HEK293T (cell line): ENCODE measurements around the gene SERPINE2.

Experiments used
- CTCF ChIA-PET: fragments of 350-600 bp; formaldehyde crosslinking; extraction: SDS; loops from one replicate; lab custom pipeline; 2021; ENCODE audit warnings: antibody characterized with exemption, inconsistent platforms; lab: Yijun Ruan, JAX
- POLR2A ChIA-PET: fragments of 350-600 bp; formaldehyde crosslinking; extraction: SDS; loops from one replicate; lab custom pipeline; 2020; ENCODE audit warnings: antibody characterized with exemption, inconsistent platforms; lab: Yijun Ruan, JAX
- DNase-seq: peaks from one replicate; pipeline ENCODE4 v3.0.0; 2012; ENCODE audit warnings: mixed read lengths; ENCODE audit errors: extremely low spot score
- ARNT ChIP-seq: fragments of 450-650 bp; IDR thresholded peaks from 2 replicates; pipeline ENCODE4 v1.6.1; 2017; ENCODE audit warnings: mild to moderate bottlenecking
- BHLHE40 ChIP-seq: fragments of 450-650 bp; IDR thresholded peaks from 2 replicates; pipeline ENCODE4 v1.6.1; 2016; ENCODE audit warnings: mild to moderate bottlenecking, moderate library complexity, borderline replicate concordance
- CTBP1 ChIP-seq: fragments of 450-650 bp; IDR thresholded peaks from 2 replicates; pipeline ENCODE4 v1.6.1; 2016; ENCODE audit warnings: borderline replicate concordance
- ELF4 ChIP-seq: fragments of 450-650 bp; IDR thresholded peaks from 2 replicates; pipeline ENCODE4 v1.6.1; 2017; ENCODE audit warnings: antibody characterized with exemption
- FOXA1 ChIP-seq: fragments of 450-650 bp; IDR thresholded peaks from 2 replicates; pipeline ENCODE4 v1.6.1; 2016; ENCODE audit warnings: mild to moderate bottlenecking
- FOXK2 ChIP-seq: fragments of 450-650 bp; IDR thresholded peaks from 2 replicates; pipeline ENCODE4 v1.6.1; 2016; ENCODE audit warnings: mild to moderate bottlenecking
- FOXM1 ChIP-seq: fragments of 450-650 bp; IDR thresholded peaks from 2 replicates; pipeline ENCODE4 v1.6.1; 2017; ENCODE audit warnings: mild to moderate bottlenecking, borderline replicate concordance
- HDGF ChIP-seq: fragments of 450-650 bp; IDR thresholded peaks from 2 replicates; pipeline ENCODE4 v1.6.1; 2017; ENCODE audit warnings: antibody characterized with exemption, borderline replicate concordance
- L3MBTL2 ChIP-seq: fragments of 450-650 bp; conservative IDR thresholded peaks from 2 replicates; pipeline ENCODE4 v1.6.1; 2016; ENCODE audit warnings: mild to moderate bottlenecking
- LEF1 ChIP-seq: fragments of 450-650 bp; IDR thresholded peaks from 2 replicates; pipeline ENCODE4 v1.6.1; 2017; ENCODE audit warnings: mild to moderate bottlenecking, borderline replicate concordance
- NFRKB ChIP-seq: fragments of 450-650 bp; IDR thresholded peaks from 2 replicates; pipeline ENCODE4 v1.6.1; 2016; ENCODE audit warnings: mild to moderate bottlenecking, moderate library complexity
- PKNOX1 ChIP-seq: fragments of 450-650 bp; IDR thresholded peaks from 2 replicates; pipeline ENCODE4 v1.6.1; 2016
- SP1 ChIP-seq: fragments of 450-650 bp; IDR thresholded peaks from 2 replicates; pipeline ENCODE4 v1.6.1; 2017
- SUZ12 ChIP-seq: fragments of 450-650 bp; IDR thresholded peaks from 2 replicates; pipeline ENCODE4 v1.6.1; 2016; ENCODE audit warnings: mild to moderate bottlenecking
- TARDBP ChIP-seq: fragments of 450-650 bp; IDR thresholded peaks from 2 replicates; pipeline ENCODE4 v1.6.1; 2016
- ZNF384 ChIP-seq: fragments of 450-650 bp; IDR thresholded peaks from 2 replicates; pipeline ENCODE4 v1.6.1; 2016

SERPINE2 gene

DNA sequence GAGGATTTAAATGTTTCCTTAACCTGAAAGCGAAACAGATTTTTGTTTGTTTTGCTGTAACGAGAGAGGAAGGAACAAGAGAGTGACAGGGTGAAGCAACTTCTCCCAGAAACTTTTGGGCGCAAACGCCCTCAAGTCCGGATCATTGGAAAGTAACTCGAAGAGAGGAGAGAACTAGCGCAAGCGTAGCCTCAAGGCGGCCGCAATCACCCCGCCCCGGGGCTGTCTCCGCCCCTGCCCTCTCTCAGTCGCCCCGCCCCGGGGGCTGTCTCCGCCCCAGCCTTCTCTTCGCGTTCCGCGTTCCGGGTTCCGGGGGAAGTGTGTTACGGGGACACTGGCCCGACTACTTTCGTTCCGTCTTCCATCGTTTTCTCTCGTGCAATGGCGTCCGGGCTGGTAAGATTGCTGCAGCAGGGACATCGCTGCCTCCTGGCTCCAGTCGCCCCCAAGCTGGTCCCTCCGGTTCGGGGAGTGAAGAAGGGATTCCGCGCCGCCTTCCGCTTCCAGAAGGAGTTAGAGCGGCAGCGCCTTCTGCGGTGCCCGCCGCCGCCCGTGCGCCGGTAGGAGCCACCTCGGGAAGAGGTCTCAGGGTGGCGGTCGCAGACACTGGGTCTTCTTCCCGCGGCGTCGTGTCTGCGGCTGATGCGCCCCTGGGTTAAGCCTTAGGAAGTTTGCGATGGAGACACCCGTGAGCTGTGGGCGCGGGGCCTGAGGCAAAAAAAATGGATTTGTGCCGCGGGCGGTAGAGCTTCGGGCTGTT, 81.8 kb downstream of the SERPINE2 start, which contains the start of gene MRPL44:
TSS of gene MRPL44 (plus strand) at position 372 of the 760 bp plus-strand sequence. CDS start at position 382, 10 bp downstream.
- ChIA-PET POLR2A (interaction anchor here (0.5 to 0.9 kb wide), 2 partner anchors 14 to 62 kb away, joined by 3 read pairs; no protein-coding TSS in a partner anchor), CTCF (no interaction called here)
- TF ChIP-seq FOXK2 (no peak), L3MBTL2 (0 out of 2 replicates have a peak, but pooled peaks have one; percentile 39), ELF4 (peak; percentile 93), FOXA1 (no peak), PKNOX1 (peak; percentile 3; the same call in 1 of the 2 replicates), NFRKB (peak; percentile 98), SP1 (no peak), LEF1 (no peak; the same call in 1 of the 2 replicates), FOXM1 (peak; percentile 63; the same call in 1 of the 2 replicates), TARDBP (no peak), BHLHE40 (no peak), ARNT (peak; percentile 52; the same call in 1 of the 2 replicates), SUZ12 (no peak), HDGF (no peak), CTBP1 (peak; percentile 97), ZNF384 (no peak)
- DNase-seq, result peak; percentile 92

DNA sequence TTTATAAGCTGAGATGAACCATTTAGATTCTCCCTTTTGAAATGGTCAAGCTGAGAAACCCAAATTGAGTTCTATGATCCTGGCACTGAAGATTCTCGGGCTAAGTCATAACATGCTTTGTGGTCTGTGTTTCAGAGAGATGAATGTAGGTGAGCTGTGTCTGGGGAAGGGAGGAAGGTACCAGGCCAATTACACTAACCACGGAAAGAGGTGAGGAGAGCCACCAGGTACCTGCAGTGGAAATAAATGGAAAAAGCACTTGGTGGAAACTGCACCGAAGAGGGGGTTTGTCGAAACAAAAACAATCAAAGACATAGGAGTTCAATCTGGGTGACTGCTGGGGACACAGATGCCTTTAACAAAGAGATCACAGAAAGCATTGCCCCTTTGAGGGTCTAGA, 82.8 kb downstream of the SERPINE2 start:
- no peak for DNase-seq
- CTCF ChIA-PET, result no interaction called here
- no peak for TF ChIP-seq ZNF384
- TF ChIP-seq PKNOX1, result no peak
- no peak for TF ChIP-seq NFRKB
- no peak for TF ChIP-seq LEF1
- no peak for TF ChIP-seq BHLHE40
- TF ChIP-seq TARDBP, result no peak
- TF ChIP-seq SUZ12, result no peak
- no peak for TF ChIP-seq FOXM1
- TF ChIP-seq FOXA1, result no peak
- TF ChIP-seq L3MBTL2, result no peak
- TF ChIP-seq ARNT, result no peak
- TF ChIP-seq HDGF, result no peak
- TF ChIP-seq CTBP1, result no peak
- TF ChIP-seq FOXK2, result no peak
- no peak for TF ChIP-seq ELF4
- TF ChIP-seq SP1, result no peak
- POLR2A ChIA-PET, result no interaction called here

GRCh38 chr2:223954401-223954800, 84.7 kb downstream of the SERPINE2 start:
- ChIA-PET CTCF (no interaction called here), POLR2A (interaction anchor here (1.1 kb wide), 1 partner anchor 9 kb away, joined by 3 read pairs; the partner anchor contains the start of gene WDFY1)
- no peak for DNase-seq
- TF ChIP-seq FOXK2 (no peak), ELF4 (no peak), ARNT (no peak), ZNF384 (no peak), HDGF (no peak), PKNOX1 (no peak), LEF1 (no peak), BHLHE40 (no peak), SUZ12 (no peak), FOXM1 (no peak), L3MBTL2 (no peak), CTBP1 (no peak), FOXA1 (no peak), SP1 (no peak), NFRKB (no peak), TARDBP (no peak)

- POLR2A ChIA-PET, result no interaction called here
- TF ChIP-seq LEF1 (no peak), NFRKB (no peak), FOXM1 (no peak), HDGF (no peak), TARDBP (no peak), ARNT (no peak), FOXA1 (no peak), CTBP1 (no peak)
- CTCF ChIA-PET, result no interaction called here
- DNase-seq, result no peak
Observed at GRCh38 chr2:223952280-223952968, 86.7 kb downstream of the SERPINE2 start.
